HG02885 (cell line): Measurements from ENCODE around the gene GPR137C.
A peak's percentile ranks its signal among the peaks of the same experiment; 100 is the strongest.

Experiments
- ATAC-seq: cut with Tn5 transposase; IDR thresholded peaks from one replicate; pipeline ENCODE4 v1.9.1; 2021; ENCODE audit warnings: mild to moderate bottlenecking; ENCODE audit not compliant: unreplicated experiment, poor library complexity

The GPR137C gene

DNA sequence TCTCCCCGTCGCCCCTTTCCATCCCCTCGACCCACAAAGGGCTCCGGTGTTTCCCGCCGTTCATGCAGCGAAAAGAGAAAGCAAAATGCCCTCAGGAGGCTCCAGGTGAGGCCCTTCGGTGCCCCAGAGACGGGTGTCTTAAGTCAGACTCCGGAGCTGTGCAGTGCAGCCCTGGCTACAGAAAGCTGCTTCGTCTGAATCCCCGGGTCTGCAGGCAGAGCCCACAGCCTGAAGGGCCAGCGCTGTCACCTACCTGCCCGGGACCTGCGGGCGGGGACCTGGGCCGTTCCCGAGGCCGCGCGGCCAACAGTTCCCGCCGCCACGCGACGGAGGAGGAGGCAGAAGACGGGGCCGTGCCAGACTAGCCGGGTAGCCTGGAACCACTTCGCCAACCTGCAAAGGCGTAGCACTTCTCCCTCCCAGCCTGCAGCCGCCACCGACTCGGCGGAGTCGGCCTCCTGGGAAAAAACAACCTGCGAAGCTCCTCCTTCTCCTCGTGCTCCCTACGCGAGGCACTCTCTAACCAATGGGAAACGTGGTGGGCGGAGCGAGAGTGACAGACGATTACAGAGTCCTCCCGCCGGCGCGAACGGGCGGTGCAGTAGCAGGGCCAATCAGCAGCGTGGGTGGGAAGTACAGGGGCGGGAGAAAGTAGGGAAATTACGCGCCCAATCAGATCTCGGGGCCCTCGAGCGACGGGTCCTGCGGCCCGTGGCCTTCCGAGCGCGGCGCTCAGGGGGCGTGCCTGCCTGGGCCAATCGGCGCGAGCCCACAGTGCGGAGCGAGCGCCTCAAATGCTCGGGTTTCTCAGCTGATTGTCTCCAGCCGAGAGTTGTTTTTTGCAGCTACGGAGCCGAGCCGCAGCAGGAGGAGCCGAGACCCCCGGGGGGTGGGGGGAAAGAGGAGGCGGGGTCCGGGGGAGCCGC is at the start of gene GPR137C, which contains the start of gene TXNDC16:
Gene GPR137C, plus strand, starts transcription at position 774 of the 926 bp plus-strand sequence. CDS start 312 bp downstream, outside the sequence.
Gene TXNDC16, minus strand, starts transcription at position 443 of the 926 bp plus-strand sequence. CDS start 8,948 bp downstream, outside the sequence.
- ATAC-seq = peak; percentile 93

DNA sequence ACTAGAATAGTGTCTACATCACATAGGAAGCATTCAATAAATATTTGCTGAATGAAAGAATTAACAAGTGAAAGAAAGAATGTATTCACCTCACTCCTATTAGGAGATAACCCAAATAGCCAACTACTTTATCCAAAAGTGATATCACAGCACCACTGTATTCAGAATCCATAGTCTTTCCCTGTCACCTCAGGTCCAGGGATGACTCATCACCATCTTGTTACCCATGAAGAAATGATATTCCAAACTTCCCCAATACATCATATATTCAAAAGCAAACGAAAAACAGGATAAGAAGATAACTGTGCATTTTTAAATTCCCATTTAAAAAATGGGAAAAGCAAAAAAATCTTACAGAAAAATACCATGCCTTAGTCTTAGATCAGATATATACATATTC is 39.4 kb upstream of the GPR137C start:
- ATAC-seq = no peak

GRCh38 chr14:52514046-52514811 is 38.4 kb upstream of the GPR137C start:
- ATAC-seq = no peak

- ATAC-seq = no peak
Observed at GRCh38 chr14:52522033-52522432, 30.6 kb upstream of the GPR137C start.

DNA sequence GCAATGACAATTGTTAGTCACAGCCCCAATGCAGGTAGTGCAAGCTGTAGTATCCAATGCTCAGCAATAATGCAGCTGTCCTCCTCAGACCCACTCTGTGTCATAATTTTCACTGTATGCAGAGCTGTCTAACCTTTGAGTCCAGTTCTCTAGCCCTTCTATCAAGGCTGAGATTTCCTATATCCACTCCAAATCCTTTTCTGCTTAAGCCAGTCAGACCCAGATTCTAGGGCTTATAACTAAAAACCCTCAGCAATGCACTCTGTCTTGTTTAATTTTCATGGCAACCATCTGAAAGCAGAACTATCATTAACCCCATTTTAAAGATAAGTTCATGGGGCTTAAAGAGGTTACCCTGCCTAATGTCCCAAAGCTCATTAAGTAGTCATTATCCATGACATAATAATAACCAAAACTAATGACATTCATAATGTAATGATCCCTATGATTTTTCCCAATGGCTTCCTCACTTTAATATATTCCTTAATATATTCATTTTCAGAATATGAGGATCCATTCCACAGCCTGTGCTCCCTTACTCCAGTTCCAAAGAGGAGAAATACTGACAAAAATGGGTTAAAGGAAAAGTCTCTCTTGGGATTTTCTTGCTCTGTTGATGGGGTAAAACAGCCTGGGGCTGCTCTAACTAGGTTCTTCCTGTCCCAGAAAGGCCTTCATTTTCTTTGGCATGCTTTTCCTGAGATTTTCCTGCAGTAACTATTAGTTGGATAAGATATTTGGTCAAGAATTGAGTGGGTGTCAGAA is 29.9 kb upstream of the GPR137C start:
- no peak for ATAC-seq

GRCh38 chr14:52527052-52527451 is 25.6 kb upstream of the GPR137C start:
- ATAC-seq = no peak

- no peak for ATAC-seq
Observed at GRCh38 chr14:52531481-52531880, 21.2 kb upstream of the GPR137C start.

GRCh38 chr14:52536269-52536668 is 16.4 kb upstream of the GPR137C start:
- ATAC-seq = no peak

DNA sequence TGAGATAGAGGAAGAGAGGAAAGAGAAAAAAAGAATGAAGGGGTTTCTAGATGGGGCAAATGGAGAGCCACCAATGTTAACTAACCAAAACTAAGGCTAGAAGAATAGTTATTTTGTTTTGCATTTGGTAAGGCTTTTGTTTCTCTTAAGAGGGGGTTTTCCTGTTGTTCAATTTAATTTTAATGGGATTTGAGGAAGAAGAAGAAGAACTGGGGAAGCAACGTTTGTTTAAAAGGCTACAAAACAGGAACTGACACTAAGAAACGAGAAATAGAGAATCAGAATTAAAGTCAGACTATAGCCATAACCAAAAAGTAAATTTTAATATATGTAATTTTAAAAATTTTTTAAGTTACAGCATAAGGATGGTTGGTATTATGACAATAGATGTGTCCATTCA is 14.0 kb upstream of the GPR137C start:
- no peak for ATAC-seq

DNA sequence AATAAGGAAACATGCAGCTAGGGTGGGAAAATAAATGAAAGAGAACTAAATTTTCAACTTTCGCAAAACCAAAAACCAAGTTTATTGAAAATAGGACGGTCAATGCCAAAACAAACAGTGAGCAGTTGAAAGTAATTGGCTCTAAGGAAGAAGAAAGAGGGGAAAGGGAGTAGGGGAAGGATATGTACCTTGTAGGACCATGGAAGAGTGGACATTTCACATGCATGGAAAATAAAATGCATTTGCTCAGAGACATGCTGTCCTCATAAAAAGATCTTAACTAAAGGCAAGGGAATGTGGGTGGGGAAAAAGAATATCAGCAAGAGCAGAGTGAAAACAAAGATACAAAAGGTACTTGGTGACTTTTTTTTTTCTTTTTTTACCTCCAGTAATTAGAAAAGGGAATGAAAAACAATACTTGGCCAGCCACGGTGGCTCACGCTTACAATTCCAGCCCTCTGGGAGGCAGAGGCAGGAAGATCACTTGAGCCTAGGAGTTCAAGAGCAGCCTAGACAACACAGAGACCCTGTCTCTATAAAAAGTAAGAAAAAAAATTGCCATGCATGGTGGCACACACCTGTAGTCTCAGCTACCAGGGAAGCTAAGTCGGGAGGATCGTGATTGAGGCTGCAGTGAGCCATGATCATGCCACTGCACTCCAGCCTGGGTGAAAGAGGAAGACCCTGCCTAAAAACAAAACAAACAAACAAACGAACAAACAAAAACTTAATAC is 6.9 kb upstream of the GPR137C start:
- no peak for ATAC-seq

- ATAC-seq = no peak
Observed at GRCh38 chr14:52546318-52546670, 6.3 kb upstream of the GPR137C start.

DNA sequence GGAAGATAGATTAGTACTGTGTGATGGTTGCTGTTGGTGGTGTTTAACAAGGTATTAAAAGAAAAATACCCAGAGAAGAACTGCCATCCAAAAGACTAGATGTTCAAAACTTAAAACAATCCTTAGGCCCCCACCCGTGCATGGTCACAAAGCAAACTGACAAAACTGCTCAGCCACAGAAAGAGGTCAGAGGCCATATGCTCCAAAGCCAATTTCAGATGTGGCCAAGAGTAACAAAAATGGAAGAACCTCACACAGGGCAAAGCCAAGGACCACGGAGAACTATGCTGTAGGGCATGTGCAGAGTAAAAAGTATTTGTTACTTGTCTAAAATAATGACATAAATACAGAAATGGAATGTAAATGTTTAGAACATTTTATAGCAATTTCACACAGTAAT is 5.6 kb upstream of the GPR137C start:
- ATAC-seq = no peak

DNA sequence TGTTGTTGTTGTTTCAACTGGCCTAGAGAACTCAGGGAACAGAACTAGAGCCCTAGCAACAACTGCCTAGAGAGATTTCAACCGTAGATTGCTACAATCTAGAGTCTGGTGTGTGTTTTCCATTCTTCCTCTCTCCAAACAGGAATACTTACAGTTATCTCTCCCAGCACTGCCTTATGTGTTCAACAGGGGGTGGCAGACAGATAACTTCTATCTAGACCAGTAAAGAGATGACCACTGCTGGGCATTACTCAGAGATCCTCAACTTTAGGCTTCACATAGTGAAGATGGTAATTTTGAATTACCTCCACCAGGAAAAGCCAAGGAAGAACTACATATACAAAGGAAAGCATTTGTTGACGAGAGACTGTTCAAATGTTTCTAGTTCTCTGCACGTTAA is 5.1 kb upstream of the GPR137C start:
- ATAC-seq = no peak

DNA sequence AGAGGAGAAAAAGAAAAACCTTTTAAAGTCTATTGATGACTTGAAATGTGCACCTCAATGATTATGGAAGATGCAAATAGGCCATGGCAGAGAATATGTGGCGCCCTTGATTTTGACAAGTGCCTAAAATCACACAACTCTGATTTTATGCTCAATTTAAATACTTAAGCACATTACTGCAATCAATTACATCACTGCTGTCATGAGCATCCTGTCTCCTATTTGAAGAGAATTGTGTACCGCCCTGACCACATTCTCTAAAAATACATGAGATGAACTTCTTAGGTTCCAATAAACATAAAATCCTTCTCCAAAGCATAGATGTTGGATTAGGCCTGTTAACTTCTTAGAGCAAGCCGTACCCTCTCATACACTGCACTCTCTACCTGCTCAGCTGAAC is 2.0 kb upstream of the GPR137C start:
- ATAC-seq = no peak

DNA sequence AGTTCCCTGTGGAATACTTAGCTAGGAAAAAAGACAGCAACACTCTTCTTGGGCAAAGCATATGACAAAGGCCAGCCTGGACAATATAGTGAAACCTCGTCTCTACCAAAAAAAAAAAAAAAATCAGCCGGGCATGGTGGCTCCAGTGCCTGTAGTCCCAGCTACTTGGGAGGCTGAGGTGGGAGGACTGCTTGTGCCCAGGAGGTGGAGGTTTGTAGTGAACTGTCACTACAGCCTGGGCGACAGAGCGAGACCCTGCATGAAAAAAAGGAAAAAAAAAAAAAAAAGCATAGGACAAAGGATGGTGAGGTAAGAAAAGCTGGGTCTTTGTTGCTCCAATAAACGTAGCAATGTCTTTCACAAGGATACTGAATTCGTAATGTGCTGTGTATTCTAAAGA is 1.4 kb upstream of the GPR137C start:
- ATAC-seq = no peak

DNA sequence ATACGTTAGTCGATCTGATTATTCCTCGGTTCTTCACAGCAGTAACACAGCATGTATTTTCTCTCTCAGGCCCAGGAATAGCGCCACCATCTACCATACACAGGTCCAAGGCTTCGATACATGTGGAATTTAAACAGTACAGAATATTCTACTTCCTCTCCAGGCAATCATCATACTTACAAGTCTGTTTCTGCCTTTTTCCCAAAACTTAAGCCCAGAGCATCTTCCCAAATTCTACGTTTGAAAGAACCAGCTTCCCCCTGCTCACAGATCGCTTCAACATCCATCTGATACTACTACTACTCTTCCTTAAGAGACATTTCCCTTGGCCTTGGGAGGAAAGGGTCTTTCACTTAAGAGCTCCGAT is 957 bp upstream of the GPR137C start:
- no peak for ATAC-seq

- peak; percentile 30 for ATAC-seq
Observed at GRCh38 chr14:52553002-52553670, 500 bp downstream of the GPR137C start.

- no peak for ATAC-seq
Observed at GRCh38 chr14:52553671-52554575, 1.3 kb downstream of the GPR137C start.
